Muscle of back (tissue), 11 donors: ENCODE data around the gene TMEM63B. TPM values are rescaled to one million over a fixed set of nuclear protein-coding genes. Genes with fewer than 3 reads are reported as not detected.
"Not testable (repeated sequence)": the region's sequence is repeated elsewhere in the genome, so short reads cannot be mapped to it uniquely, and the experiment has no call there.

Experiments
- DNase-seq, 3 donors: peaks; one replicate each; pipeline versions ENCODE4 v3.0.0 to v3.0.0-alpha.2; 2013
- polyA plus RNA-seq, 10 donors: library from polyadenylated mRNA; unstranded; fragments of 120-200 nt; gene quantifications; one replicate each; pipeline ENCODE4 v1.2.1, GENCODE V29; 2013; ENCODE audit not compliant: insufficient read length in 10 of 10

Gene TMEM63B
- polyA plus RNA-seq, 10 donors = 14.2 to 20.5 (median 16.8) TPM

DNA sequence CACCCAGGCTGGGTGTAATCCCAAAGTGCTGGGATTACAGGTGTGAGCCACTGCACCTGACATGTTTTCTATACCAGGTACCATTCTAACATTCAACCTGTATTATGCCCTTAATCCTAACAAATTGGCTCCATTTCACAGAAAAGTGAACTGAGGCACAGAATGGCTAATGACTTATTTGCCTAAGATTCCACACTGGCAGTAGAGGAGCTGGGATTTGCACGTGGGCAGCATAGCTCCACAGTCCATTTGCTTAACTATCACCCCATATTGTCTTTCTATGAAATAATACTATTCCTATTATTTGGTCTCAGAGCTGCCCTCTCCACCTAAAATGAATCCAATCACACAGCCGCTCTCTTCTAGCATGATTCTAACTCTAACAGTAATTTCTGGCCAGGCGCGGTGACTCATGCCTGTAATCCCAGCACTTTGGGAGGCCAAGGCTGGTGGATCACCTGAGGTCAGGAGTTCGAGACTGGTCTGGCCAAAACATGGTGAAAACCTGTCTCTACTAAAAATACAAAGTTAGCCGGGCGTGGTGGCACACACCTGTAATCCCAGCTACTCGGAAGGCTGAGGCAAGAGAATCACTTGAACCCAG lies 66.1 kb downstream of the TMEM63B start:
- DNase-seq = no peak

GRCh38 chr6:44194326-44194725 lies 67.0 kb downstream of the TMEM63B start:
- DNase-seq = no peak

DNA sequence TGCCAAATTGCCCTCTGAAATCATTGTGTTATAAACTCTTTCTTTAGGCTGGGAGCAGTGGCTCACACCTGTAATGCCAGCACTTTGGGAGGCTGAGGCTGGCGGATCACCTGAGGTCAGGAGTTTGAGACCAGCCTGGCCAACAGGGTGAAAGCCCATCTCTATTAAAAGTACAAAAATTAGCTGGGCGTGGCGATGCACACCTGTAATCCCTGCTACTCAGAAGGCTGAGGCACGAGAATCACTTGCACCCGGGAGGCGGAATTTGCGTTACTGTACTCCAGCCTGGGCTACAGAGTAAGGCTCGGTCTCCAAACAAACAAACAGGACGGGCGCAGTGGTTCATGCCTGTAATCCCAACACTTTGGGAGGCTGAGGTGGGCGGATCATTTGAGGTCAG lies 69.0 kb downstream of the TMEM63B start:
- not testable (repeated sequence) for DNase-seq

DNA sequence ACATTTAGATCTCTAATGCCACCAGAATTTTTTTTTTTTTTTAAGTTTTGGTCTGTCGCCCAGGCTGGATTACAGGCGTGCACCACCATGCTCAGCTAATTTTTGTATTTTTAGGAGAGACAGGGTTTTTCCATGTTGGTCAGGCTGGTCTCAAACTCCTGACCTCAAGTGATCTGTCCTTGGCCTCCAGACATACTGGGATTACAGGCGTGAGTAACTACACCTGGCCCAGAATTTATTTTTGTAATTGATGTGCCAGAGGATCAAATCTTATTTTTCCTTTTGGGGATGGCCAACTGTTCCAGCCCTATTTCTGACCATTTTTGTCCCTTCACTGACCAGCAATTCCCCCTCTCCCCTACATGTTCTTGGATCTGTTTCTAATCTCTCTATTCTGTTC lies 71.3 kb downstream of the TMEM63B start:
- no peak for DNase-seq

DNA sequence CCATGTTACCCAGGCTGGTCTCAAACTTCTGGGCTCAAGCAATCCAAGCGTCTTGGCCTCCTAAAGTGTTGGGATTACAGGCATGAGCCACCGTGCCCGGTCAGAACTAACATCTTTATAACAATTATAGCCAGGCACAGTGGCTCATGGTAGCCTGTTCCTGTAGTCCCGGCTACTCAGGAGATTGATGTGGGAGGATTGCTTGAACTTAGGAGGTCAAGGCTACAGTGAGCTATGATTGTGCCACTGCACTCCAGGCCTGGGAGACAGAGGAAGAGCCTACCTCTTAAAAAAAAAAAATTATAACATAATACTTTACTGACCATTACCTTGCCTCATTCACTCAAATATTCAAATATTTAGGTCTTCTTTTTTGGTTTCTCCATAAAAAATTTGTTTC lies 72.5 kb downstream of the TMEM63B start:
- DNase-seq = no peak

DNA sequence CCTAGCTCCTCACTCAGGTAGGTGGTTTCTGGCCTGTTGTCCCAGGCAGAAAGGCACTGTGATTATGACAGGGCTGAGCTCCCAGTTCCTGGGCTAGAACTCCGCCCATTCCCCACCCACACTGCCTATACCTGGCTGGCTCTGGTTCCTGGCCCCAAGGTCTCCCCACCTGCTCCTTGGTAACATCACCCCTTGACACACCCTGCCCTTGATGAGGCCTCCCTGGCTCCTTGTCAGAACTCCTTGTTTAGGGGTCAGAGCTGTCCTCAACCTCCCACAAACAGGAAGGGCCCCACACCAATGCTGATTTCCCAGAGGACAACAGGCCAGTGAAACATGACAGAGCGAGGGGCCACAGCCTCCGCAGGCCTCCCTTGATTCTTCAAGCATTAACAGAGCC lies 73.8 kb downstream of the TMEM63B start:
- DNase-seq = no peak

GRCh38 chr6:44201638-44202303 lies 74.4 kb downstream of the TMEM63B start:
- peak in 1 of 3 donors; percentile 30 for DNase-seq

DNA sequence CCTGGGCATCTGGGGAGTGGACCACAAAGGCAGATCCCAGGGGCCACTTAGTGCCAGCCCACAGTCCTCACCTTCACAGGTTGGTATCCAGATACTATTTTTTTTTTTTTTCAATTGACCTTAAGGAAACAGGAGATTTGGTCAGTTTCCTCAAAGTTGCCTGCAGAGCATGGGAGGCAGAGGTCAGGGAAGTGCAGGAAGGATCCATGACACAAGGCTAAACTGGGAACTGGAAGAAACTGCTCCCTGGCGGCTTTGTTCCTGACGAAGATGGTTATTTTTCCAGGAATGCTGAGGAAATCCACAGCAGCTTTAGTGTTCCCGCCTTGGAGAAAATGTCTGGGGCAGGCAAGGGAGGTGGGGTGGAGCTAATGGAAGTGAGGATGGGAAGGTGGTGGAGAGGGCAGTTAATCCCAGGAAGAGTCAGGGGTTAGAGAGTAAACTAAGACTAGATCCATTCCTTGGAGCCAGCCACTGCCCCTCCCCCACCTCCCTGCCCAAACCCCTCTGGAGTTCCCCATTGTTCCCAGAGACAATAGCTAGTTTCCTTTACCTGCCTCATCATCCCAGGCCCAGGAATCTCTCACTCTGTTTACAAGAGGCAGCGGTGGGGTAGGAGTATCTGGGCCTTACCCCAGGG lies 75.1 kb downstream of the TMEM63B start:
- no peak for DNase-seq

GRCh38 chr6:44202972-44203750 lies 75.8 kb downstream of the TMEM63B start:
- DNase-seq = no peak

DNA sequence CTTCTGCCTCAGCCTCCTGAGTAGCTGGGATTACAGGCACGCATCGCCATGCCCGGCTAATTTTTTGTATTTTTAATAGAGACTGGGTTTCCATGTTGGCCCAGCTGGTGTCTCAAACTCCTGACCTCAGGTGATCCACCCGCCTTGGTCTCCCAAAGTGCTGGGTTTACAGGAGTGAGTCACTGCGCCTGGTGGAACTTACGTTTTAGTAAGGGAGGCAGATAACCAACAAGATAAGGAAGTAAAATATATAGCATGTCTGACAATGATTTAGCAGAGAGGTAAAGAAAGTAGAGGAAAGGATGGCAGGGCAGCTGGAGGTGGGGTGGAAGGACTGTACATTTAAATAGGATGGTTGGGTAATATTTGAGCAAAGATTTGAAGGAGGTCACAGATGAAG lies 76.6 kb downstream of the TMEM63B start:
- no peak for DNase-seq

Other genes starting within 250 kb of the TMEM63B start
- 10 to 100 TPM; 27.1 to 44.5 (median 35.2) TPM for gene MRPL14, start 102 bp upstream of the TMEM63B start, polyA plus RNA-seq
- under 1 TPM in 8 of 10 donors, not detected in 2; 0.18 to 0.77 (median 0.41) TPM for gene CAPN11, start 31.3 kb downstream of the TMEM63B start, polyA plus RNA-seq
- gene MYMX, start 89.4 kb downstream of the TMEM63B start, polyA plus RNA-seq = 10 to 100 TPM; 17.2 to 24.8 (median 20.0) TPM
- 10 to 100 TPM; 54.7 to 89.9 (median 71.6) TPM for gene SLC29A1, start 96.0 kb downstream of the TMEM63B start, polyA plus RNA-seq
- 1,000 to 10,000 TPM in 4 of 10 donors, 100 to 1,000 TPM in 6; 766 to 1,108 (median 944) TPM for gene HSP90AB1, start 119.5 kb downstream of the TMEM63B start, polyA plus RNA-seq
- gene SLC35B2, start 130.0 kb downstream of the TMEM63B start, polyA plus RNA-seq = 10 to 100 TPM; 27.1 to 40.4 (median 32.4) TPM
- gene NFKBIE, start 138.0 kb downstream of the TMEM63B start, polyA plus RNA-seq = 1 to 10 TPM; 4.0 to 6.5 (median 4.9) TPM
- 1 to 10 TPM in 1 of 10 donors, under 1 TPM in 9; 0.07 to 1.1 (median 0.33) TPM for gene TMEM151B, start 142.9 kb downstream of the TMEM63B start, polyA plus RNA-seq
- gene AARS2, start 185.8 kb downstream of the TMEM63B start, polyA plus RNA-seq = 10 to 100 TPM in 1 of 10 donors, 1 to 10 TPM in 9; 7.1 to 10.1 (median 8.2) TPM
- not detected for gene SPATS1, start 215.1 kb downstream of the TMEM63B start, polyA plus RNA-seq